Cortex of kidney (tissue), 1 donor: Measurements from ENCODE around the gene UHRF1.
"Not testable (repeated sequence)": the region's sequence is repeated elsewhere in the genome, so short reads cannot be mapped to it uniquely, and the experiment has no call there.

ENCODE experiments used
- DNase-seq: peaks from one replicate; lab custom pipeline; 2025; lab: John Stamatoyannopoulos, UW

Gene UHRF1

DNA sequence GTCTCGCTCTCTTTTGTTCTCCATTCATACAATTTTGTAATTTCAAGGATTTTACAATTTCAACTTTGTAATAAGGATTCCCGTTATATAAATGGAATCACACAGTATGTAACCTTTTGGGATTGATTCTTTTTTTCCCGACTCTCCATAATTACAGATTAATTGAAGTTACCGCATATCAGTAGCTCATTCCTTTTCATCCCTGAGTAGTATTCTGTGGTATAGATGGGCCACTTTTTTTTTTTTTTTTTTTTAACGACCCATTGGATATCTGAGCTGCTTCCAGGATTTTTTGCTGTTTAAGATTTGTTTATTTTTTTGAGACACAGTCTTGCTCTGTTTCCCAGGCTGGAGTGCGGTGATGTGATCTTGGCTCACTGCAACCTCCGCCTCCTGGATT lies 27.8 kb downstream of the UHRF1 start:
- no peak for DNase-seq

DNA sequence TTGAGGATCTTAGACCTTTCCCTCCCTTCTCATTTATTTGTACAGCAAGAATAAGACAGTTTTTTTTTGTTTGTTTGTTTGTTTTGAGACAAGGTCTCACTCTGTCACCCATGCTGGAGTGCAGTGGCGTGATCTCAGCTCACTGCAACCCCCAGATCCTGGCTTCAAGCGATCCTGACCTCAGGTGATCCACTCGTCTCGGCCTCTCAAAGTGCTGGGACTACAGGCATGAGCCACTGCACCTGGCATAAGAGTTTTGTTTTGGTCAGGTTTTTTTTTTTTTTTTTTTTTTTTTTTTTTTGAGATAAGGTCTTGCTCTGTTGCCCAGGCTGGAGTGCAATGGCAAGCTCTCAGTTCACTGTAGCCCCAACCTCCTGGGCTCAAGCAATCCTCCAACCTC lies 29.2 kb downstream of the UHRF1 start:
- DNase-seq = not testable (repeated sequence)

DNA sequence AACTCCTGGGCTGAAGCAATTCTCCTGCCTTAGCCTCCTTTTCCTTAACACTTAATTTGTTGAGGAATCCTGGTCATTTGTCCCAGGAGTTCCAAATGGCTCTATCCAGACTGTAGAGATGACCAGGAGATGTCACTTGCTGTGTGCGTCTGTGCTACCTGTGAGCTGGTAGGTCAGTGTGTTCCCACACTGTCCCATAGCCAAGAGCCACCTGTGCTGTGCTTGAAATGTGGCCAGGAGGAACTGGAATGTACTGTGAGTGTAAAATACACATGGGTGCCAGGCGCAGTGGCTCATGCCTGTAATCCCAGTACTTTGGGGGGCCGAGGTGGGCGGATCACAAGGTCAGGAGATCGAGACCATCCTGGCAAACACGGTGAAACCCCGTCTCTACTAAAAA lies 30.2 kb downstream of the UHRF1 start:
- DNase-seq = no peak

DNA sequence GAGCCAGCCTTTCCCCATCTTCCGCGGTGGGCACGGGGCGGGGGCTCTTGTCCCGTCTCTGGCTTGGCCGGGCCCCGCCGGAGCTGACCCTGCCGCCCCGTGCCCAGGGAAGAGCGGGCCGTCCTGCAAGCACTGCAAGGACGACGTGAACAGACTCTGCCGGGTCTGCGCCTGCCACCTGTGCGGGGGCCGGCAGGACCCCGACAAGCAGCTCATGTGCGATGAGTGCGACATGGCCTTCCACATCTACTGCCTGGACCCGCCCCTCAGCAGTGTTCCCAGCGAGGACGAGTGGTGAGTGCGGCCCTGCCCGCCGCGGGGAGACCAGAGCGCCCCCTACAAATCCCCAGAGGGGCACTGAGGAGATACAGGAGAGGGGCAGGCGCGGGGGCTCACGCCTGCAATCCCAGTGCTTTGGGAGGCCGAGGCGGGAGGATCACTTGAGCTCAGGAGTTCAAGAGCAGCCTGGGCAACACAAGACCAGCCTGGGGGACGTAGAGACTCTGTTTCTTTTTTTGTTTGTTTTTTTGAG lies 32.4 kb downstream of the UHRF1 start:
- not testable (repeated sequence) for DNase-seq

DNA sequence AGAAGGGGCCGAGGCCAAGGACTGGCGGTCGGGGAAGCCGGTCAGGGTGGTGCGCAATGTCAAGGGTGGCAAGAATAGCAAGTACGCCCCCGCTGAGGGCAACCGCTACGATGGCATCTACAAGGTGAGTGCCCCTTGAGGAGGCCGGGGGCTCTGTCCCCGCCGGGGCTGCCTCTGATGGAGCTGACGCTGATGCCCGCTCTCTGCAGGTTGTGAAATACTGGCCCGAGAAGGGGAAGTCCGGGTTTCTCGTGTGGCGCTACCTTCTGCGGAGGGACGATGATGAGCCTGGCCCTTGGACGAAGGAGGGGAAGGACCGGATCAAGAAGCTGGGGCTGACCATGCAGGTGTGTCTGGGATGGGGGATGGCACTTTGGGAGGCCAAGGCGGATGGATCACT lies 41.3 kb downstream of the UHRF1 start:
- not testable (repeated sequence) for DNase-seq

DNA sequence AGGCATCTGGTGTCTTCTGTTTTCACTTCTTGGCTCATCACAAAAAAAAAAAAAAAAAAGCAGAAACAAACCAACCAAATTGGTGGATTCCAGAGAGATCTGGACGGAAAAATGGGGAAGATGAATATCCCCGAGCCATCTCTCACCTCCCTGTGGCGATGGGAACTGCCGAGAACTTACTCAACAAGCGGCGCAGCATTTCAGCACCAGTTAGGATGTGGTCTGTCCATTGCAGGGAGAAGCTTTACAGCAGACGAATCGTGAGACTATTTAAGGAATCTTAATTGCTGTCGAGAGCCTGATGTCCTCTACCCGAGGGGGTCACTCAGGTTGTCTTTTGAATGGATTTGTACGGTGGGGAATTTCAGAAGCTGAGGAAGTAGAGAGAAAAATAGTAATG lies 42.4 kb downstream of the UHRF1 start:
- no peak for DNase-seq

DNA sequence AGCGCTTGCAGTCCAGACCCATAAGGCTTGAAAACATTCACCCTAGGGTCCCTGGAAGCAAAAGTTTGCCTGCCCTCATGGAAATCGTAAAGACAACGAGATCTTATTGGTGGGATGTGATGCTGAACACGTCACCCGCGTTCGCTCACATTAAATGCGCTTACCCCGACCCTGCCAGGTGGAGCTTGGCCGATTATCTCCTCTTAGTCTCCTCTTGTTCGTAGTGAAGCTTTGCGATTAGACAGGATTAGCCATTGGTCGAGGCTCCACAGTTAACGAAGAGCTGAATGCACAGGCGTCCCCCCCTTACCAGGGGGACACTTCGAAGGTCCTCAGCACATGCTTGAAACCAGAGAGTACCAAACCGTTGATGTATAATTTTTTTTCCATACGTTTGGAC lies 43.6 kb downstream of the UHRF1 start:
- DNase-seq = no peak

DNA sequence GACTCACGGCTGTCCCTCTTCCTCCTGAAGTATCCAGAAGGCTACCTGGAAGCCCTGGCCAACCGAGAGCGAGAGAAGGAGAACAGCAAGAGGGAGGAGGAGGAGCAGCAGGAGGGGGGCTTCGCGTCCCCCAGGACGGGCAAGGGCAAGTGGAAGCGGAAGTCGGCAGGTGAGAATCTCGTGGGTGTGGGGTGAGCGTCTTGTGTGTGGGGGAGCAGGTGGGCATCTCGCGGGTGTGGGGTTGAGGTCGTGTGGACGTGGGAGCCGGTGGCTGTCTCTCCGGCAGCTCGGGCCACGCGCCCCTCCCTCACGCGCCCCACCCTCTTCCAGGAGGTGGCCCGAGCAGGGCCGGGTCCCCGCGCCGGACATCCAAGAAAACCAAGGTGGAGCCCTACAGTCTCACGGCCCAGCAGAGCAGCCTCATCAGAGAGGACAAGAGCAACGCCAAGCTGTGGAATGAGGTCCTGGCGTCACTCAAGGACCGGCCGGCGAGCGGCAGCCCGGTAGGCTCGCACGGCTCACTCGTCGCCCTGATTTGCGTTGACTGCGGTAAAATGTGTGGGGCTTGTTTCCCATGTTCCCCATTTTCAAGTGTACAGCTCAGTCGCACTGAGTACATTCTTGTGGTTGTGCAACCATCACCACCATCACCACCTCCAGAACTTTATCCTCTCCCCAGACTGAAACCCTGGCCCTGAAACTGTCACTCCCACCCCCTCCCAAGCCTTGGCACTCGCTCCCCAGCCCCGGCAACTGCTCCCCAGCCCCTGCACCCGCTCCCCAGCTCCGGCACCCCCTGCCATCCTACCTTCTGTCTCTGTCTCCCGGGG lies 45.2 kb downstream of the UHRF1 start:
- DNase-seq = not testable (repeated sequence)

DNA sequence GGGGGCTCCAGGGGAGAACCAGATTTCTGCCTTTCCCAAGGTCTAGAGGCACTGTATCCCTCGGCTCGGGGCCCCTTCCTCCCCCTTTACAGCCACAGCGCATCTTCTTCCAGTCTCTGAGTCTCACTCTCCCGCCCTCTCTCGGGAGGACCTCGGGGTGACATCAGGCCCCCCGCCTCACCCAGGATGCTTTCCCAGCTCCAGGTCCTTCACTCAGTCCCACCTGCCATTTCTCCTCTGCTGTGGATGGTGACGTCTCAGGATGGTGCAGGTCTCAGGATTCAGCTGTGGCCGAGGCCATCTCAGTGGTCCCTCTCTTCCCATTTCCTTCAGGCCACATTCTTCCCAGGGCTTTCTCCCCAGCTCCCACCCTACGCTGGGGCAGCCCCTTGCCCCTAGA lies 46.0 kb downstream of the UHRF1 start:
- DNase-seq = no peak

DNA sequence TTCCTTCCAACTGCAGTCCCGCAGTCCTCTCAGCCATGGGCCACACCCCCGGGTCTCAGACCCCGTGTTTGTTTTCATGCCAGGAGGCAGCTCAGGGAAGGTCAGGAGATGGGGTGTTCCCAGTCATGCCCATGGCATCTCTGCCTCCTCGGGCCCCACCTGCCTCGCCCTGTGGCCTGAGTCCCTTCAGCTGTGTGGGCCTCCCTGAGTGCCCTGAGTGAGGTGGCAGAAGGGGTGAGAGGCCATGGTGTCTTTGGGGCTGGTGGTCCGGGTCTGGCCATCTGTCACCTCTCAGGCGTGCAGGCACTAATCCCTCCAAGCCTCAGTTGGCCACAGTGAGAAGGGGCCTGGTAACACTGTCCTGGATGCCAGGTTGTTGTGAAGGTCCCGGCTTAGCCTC lies 48.7 kb downstream of the UHRF1 start:
- DNase-seq = no peak

DNA sequence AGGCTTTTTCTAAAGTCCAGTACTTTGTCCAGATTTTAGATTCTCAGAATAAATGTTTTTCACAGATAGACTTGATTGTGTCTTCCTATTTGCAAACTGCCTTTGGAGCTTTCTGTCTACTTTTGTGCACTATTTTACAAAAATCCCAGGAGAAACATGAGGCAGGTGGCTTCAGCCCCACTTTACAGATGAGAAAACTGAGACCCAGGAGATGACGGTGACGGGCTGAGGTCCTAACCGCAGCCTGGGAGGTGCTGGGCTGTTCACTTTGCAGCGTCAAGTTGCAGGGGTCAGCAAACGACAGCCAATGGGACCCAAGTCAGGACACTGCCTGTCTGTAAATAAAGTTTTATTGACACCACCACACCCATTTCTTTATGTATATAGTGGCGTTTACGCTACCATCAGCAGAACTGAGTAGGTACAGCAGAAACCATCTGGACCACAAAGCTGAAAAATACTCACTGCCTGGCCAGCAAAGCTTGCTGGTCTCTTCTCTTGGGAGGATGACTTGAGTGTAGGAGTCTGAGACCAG lies 52.9 kb downstream of the UHRF1 start:
- DNase-seq = no peak

DNA sequence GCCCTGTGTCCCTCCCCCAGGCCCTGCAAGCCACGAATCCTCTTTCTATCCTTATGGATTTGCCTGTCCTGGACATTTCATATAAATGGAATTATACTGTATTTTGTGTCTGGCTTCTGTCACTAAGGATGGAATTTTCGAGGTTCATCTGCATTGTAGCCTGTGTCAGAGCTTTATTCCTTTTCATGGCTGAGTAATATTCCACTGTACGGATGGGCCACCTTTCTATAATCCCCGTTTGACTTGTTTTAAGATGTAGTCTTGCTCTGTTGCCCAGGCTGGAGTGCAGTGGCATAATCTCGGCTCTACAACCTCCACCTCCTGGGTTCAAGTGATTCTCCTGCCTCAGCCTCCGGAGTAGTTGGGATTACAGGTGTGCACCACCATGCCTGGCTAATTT lies 55.8 kb downstream of the UHRF1 start:
- DNase-seq = no peak

DNA sequence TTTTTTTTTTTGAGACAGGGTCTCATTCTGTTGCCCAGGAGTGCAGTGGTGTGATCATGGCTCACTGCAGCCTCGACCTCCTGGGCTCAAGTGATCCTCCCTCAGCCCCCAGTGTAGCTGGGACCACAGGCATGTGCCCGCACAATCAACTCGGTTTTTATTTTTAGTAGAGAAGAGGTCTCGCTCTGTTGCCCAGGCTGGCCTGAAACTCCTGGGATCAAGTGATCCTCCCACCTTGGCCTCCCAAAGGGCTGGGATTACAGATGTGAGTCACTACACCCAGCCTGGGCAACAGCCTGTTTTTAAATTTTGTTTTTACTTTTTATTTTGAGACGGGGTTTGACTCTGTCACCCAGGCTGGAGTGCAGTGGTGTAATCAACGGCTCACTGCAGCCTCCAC lies 57.3 kb downstream of the UHRF1 start:
- no peak for DNase-seq

DNA sequence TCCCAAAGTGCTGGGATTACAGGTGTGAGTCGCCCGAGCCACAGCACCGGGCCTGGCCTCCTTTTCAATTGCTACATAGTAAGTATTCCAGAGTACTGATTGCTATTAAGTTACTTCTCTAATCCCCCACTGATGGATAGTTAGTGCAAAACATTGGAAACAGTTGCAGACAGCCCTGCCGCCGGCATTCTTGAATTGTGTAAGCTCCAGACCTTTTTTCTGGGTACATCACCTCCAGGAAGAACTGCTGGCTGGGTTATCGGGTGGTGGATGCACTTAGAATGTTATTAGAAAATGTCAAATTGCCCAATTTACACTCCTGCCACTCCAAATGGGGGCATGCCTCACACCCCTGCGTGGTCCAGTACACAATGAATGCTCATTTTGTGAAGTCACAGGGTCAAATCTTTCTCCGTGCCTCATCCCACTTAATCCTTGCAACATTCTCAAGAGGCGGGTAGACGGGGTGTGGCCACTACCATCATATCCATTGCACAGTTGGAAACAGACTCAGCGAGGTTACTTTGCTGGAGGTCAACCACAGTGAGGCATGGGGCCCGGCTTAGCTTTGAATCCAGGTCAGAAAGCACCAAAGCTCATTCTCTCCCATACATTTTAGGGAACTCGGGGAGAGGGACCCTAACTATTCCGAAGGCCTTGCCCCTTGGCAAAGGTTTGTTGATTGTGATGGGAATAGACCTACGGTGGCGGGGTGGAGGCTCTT lies 58.6 kb downstream of the UHRF1 start:
- no peak for DNase-seq

DNA sequence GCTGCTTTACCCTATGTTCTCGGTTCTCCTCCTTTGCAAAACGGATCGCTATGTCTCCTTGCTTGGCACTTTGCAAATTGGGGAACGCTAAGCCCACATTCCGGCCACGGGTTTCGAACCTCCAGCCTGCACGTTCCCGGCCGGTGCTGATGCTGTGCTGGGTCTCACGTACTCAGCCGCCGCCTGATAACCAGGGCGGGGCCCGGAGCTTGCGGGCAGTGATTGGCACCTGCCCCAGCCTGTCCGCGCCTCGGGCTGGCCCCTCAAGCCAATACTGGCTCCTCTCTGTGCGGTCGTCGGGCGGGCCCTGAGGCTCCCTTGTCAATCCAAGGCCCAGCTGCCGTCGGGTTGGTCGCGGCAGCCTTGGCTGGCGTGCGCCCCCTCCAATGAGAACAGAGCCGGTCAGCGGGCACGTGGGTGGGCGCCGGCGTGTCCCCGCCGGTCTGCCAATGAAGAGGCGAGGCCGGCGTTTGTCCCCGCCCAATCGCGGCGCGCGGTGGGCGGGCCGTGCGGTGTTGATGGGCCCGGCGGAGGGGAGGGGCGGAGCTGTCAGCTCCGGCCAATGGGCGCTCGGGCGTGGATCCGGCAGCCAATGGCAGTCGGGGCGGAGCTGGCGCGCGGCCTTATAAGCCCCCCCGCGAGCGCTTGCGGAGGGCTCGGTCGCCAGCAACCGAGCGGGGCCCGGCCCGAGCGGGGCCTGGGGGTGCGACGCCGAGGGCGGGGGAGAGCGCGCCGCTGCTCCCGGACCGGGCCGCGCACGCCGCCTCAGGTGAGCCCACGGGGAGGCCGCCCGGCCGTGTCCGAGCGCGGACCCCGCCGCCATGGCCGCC lies 59.4 kb downstream of the UHRF1 start, which contains the start of gene KDM4B:
TSS of gene KDM4B (plus strand) at position 652 of the 830 bp plus-strand sequence. CDS start 63,778 bp downstream, outside the sequence.
- DNase-seq = peak; percentile 84

DNA sequence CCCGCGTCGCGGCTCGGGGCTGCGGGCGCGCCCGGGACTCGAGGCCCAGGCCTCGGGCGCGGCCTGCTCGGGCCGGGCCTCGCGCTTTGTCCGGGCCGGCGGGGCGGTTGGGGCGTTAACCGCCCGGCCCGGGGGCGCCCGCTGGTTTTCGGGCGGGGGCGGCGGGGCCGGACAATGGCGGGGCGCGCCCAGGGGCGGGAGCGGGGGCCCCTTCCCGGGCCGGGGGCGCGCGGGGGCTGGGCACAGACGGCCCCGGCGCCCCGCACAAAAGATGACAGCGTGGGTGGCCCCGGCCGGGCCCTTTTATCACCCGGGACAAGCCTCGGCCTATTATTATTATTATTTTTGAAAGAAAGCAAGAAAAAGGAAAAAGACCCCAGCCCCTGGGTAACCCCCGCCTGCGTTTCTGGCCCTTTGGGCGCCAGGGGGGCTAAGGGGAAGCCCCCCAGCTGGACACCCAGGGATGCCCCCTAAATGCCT lies 60.0 kb downstream of the UHRF1 start:
- no peak for DNase-seq

DNA sequence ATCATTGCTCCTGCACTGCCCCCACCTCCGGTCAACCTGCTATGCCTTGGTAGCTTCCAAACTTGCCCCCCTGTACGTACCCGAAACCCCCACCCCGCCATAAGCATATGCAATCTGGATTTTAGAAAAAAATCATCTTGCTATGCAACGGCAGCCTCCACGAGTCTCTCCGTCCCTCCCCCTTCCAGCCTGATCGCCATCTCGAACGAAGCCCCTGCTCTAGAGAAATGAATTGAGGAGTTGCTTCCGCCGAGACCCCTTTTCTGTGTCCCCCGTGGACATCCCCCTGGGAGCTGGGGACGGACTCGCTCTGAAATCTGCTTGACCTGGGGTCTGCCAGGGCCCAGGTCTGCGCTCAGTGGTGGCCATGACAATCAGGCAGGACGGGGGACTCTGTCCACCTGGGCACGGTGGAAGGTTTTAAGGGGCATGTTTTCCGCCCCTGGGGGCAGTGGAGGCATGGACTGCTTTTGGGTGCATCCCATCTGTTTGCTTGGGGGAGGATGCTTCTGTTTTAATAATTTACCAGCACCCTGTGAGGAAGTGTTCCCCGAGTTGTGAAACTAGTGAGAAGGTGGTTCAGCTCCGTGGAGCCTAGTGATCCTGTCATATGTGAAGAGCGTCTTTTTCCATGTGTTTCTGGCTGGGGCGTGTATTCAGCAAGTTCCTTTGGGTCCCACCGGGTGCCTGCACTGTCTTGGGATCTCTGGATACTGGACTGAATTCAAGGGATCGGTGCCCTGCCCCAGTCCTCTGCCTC lies 60.7 kb downstream of the UHRF1 start:
- no peak for DNase-seq

DNA sequence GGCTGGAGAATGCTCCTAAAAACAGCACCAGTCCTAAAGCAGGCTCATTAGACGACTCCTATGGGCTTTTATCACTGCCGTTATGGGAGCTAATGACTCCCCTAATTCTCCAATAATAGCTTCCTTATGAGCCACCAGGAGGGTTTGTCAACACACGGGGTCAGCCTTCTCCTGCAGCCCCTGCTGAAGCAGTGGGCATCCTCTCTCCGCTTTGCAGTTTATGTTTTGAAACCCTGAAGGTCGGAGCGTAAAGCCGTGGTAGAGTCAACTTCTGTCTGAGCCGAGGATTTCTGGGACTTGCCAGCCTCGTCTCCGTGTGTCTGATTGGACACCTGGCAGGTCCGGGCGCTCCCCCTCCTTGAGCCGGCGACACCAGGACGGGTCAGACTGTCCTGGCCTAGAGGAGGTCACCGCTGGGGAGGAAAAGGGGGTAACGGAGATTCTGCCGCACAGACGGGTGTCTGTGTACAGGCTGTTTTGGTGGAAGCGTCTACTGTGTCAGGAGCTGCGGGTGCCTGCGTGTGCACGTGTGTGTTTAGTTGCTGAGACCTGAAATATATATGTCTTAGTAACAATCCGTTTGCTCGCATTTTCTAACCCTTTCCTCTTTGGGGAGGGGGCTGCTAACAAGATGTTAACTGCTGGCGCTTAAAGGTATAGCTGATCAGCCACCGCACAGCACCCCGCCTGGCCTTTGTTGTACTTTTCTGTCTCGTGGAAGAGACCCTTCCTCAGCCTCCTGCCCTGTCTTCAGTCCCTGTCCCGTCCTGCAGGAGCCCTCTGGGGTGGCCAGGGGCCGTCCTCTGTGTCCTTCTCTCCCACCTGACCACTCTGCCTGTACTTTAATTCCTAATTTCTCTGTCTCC lies 61.5 kb downstream of the UHRF1 start:
- no peak for DNase-seq

DNA sequence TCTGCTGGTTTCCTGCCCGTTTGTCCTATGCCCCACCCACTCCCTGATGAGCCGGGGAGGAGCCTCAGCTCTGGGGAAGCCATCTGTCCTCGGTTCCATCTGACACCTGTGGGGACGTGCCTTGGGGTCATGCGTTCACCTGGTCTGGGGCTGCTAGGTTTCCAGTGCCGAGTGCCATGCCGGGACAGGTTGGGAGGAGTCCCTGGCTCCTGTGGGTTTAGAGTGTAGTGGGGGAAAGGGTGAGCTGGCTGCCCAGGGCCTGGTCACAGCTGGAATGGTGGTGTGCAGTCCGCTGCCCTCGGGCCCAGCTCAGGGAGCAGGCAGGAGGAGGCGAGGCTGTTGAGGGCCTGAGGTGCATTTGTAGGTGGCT lies 62.1 kb downstream of the UHRF1 start:
- no peak for DNase-seq
